Brain microvascular endothelial cell (primary cell): ENCODE measurements around the gene CLEC12A.
A peak's percentile ranks its signal among the peaks of the same experiment; 100 is the strongest.
"Not testable (repeated sequence)": the region's sequence is repeated elsewhere in the genome, so short reads cannot be mapped to it uniquely, and the experiment has no call there.

Experiments used
- DNase-seq: peaks from one replicate; pipeline ENCODE4 v3.0.0-alpha.2; 2020
- H3K27ac ChIP-seq: fragments of 250-450 bp; sonication (Bioruptor Pico); 2 replicates; pipeline ENCODE4 v1.5.1; 2020; ENCODE audit warnings: mild to moderate bottlenecking, moderate library complexity
- H3K27me3 ChIP-seq: fragments of 250-450 bp; sonication (Bioruptor Pico); replicated peaks from 2 replicates; pipeline ENCODE4 v1.5.1; 2020; ENCODE audit warnings: mild to moderate bottlenecking
- H3K36me3 ChIP-seq: fragments of 250-450 bp; sonication (Bioruptor Pico); replicated peaks from 2 replicates; pipeline ENCODE4 v1.5.1; 2020; ENCODE audit warnings: mild to moderate bottlenecking
- H3K4me3 ChIP-seq: 2 replicates; pipeline ENCODE4 v1.5.1; 2011; ENCODE audit warnings: low read depth, mild to moderate bottlenecking, control low read depth, low read length, moderate library complexity
- in situ Hi-C: cut with HindIII; loops from 2 replicates; pipeline ENCODE4 v1.10.0; 2017; ENCODE audit warnings: low sequenced_read_pairs, low pct_ligation_motif_present
- TF ChIP-seq, protein P1 (sequence below): IDR thresholded peaks from 2 replicates; pipeline ENCODE4 v1.5.1; 2011; ENCODE audit warnings: low read depth, mild to moderate bottlenecking, moderate library complexity, low read length, control low read depth, inconsistent platforms; ENCODE audit errors: missing control alignments

CLEC12A gene

DNA sequence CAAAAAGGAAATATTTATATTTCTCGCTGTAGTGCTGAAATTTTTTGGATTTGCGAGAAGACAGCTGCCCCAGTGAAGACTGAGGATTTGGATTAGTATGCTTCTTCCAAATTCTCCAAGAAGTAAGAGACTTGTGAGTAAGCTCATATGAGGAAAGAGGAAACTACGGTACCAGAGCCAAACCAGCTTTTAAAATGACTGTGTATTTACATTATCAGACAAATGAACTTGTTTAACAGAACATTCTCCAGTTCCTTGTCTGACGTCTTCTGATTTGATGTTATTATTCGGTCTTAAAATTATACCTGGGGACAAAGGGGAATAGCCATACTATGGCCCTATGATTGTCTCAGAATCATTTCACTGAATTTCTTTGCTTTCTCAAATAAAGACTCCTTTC, 47.2 kb downstream of the CLEC12A start:
- Histone ChIP-seq H3K27ac (no peak overlapping the region), H3K27me3 (no peaks in the 10 kb centered on the region), H3K4me3 (no peak overlapping the region), H3K36me3 (no peaks in the 10 kb centered on the region)
- no peak for DNase-seq
- TF ChIP-seq, protein P1, sequence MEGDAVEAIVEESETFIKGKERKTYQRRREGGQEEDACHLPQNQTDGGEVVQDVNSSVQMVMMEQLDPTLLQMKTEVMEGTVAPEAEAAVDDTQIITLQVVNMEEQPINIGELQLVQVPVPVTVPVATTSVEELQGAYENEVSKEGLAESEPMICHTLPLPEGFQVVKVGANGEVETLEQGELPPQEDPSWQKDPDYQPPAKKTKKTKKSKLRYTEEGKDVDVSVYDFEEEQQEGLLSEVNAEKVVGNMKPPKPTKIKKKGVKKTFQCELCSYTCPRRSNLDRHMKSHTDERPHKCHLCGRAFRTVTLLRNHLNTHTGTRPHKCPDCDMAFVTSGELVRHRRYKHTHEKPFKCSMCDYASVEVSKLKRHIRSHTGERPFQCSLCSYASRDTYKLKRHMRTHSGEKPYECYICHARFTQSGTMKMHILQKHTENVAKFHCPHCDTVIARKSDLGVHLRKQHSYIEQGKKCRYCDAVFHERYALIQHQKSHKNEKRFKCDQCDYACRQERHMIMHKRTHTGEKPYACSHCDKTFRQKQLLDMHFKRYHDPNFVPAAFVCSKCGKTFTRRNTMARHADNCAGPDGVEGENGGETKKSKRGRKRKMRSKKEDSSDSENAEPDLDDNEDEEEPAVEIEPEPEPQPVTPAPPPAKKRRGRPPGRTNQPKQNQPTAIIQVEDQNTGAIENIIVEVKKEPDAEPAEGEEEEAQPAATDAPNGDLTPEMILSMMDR: no peak
- in situ Hi-C loops: no loop called here

DNA sequence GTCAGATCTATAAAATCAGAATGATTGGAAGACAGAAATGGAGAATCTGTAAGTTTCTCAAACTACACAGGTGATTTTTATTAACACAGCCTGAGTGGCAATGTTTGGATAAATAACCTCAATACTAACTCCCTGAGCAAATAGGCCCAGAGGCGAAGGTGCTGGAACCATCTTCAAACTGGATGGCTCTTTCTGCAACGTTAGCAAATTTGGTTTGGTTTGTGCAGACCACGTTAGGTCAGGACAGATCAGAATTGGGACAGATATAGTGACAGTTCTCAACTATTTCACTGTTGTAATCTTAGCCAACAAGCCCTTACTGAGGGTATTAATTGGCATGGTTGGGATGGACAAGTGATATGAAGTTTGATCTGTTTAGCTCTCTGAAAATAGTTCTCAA, 50.1 kb downstream of the CLEC12A start:
- Histone ChIP-seq H3K4me3 (no peak overlapping the region), H3K36me3 (no peaks in the 10 kb centered on the region), H3K27ac (no peak overlapping the region), H3K27me3 (no peaks in the 10 kb centered on the region)
- no peak for DNase-seq
- TF ChIP-seq, protein P1: no peak
- in situ Hi-C loops: no loop called here

DNA sequence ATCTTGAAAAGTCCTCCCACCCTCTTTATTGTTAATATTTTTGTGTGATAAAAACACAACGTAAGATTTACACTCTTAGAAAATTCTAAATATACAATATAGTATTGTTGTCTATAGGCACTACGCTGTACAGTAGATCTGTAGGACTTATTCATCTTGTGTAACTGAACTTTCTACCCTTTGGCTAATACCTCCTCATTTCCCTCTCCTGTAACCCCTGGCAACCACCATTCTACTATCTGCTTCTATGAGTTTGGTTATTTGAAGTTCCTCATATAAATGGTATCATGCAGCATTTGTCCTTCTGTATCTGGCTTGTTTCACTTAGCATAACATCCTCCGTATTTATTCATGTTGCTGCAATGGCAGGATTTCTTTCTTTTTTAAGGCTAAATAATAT, 54.0 kb downstream of the CLEC12A start:
- Histone ChIP-seq H3K27me3 (no peaks in the 10 kb centered on the region), H3K36me3 (no peaks in the 10 kb centered on the region), H3K4me3 (no peak overlapping the region), H3K27ac (no peak overlapping the region)
- in situ Hi-C loops: no loop called here
- DNase-seq: no peak
- TF ChIP-seq, protein P1: no peak

DNA sequence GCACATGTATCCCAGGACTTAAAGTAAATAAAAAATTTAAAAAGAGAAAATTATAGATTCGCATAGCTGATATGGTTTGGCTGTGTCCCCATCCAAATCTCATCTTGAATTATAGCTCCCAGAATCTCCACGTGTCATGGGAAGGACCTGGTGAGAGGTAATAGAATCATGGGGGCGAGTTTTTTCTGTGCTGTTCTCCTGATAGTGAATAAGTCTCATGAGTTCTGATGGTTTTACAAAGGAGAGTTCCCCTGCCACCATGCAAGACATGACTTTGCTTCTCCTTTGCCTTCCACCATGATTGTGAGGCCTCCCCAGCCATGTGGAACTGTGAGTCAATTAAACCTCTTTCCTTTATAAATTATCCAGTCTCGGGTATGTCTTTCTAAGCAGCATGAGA, 55.5 kb downstream of the CLEC12A start:
- H3K4me3 ChIP-seq, H3K36me3 ChIP-seq, in situ Hi-C loops, H3K27me3 ChIP-seq, H3K27ac ChIP-seq, DNase-seq: not testable (repeated sequence)

DNA sequence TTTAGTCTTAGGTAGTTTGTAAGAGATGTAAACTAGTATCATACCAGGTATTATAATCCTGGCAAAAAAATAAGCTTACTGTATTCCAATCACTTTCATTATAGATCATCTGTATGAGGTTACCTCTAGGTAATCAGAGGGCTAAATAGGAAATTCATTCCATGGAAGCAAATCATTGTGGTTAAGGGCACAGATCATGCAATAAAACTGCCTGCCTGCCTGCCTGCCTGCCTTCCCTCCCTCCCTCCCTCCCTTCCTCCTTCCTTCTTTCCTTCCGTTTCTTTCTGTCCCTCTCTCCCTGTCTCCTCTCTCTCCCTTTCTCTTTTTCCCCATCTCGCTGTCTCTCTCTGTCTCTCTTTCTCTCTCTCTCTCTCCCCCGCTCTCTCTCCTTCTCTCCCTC, 56.1 kb downstream of the CLEC12A start:
- no peak overlapping the region for H3K4me3 ChIP-seq
- H3K27ac ChIP-seq: no peak overlapping the region
- H3K27me3 ChIP-seq: no peaks in the 10 kb centered on the region
- H3K36me3 ChIP-seq: no peaks in the 10 kb centered on the region
- TF ChIP-seq, protein P1: no peak
- no peak for DNase-seq
- in situ Hi-C loops: no loop called here

DNA sequence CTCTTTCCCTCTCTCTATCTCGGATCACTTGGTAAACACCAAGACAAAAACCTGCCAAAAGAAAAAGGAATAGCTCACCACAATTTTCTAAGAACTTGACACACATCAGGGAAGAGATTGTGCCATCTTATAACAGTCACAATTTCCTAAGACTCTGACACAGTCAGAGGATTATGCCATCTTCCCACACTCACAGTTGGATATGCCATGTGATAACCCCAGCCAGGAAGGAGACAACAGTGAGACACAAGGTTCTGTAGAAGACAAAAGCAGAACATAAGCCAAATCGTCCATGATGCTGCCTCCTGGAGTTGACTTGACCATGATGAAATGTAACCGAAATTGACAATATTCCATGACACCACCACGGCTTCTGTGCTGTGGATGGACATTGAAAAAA, 56.5 kb downstream of the CLEC12A start:
- no peak overlapping the region for H3K27ac ChIP-seq
- in situ Hi-C loops: no loop called here
- DNase-seq: peak; percentile 9
- H3K36me3 ChIP-seq: no peaks in the 10 kb centered on the region
- no peak overlapping the region for H3K4me3 ChIP-seq
- TF ChIP-seq, protein P1: no peak
- no peaks in the 10 kb centered on the region for H3K27me3 ChIP-seq
